RWPE2 (cell line): ENCODE measurements around the gene OR6K2.
"Not testable (repeated sequence)": the region's sequence is repeated elsewhere in the genome, so short reads cannot be mapped to it uniquely, and the experiment has no call there.

Experiments
- ATAC-seq: fragments of 200-7000 bp; cut with Tn5 transposase; 3 replicates; pipeline ENCODE4 v1.9.1; 2021; ENCODE audit warnings: low read depth
- DNase-seq: peaks from one replicate; pipeline ENCODE4 v3.0.0-alpha.2; 2020; ENCODE audit warnings: low spot score
- H3K27ac ChIP-seq: fragments of 450-650 bp; 2 replicates; pipeline ENCODE4 v1.5.1; 2017; ENCODE audit warnings: mild to moderate bottlenecking; ENCODE audit not compliant: poor library complexity, severe bottlenecking
- H3K27me3 ChIP-seq: fragments of 250-450 bp; sonication (Bioruptor Pico); 2 replicates; pipeline ENCODE4 v1.5.1; 2021; ENCODE audit warnings: mild to moderate bottlenecking, moderate library complexity; ENCODE audit not compliant: insufficient read depth, poor library complexity, severe bottlenecking
- H3K36me3 ChIP-seq: fragments of 250-450 bp; sonication (Bioruptor Pico); 2 replicates; pipeline ENCODE4 v1.5.1; 2020; ENCODE audit warnings: low read depth, mild to moderate bottlenecking, moderate library complexity
- H3K4me1 ChIP-seq: fragments of 250-450 bp; sonication (Bioruptor Pico); 2 replicates; pipeline ENCODE4 v1.5.1; 2021; ENCODE audit warnings: mild to moderate bottlenecking, moderate library complexity; ENCODE audit not compliant: insufficient read depth, poor library complexity, severe bottlenecking
- H3K4me3 ChIP-seq: fragments of 250-450 bp; sonication (Bioruptor Pico); 2 replicates; pipeline ENCODE4 v1.5.1; 2021; ENCODE audit warnings: mild to moderate bottlenecking, moderate library complexity; ENCODE audit not compliant: severe bottlenecking
- H3K9me3 ChIP-seq: fragments of 250-450 bp; sonication (Bioruptor Pico); 2 replicates; pipeline ENCODE4 v1.5.1; 2021; ENCODE audit warnings: mild to moderate bottlenecking, moderate library complexity; ENCODE audit not compliant: severe bottlenecking
- TF ChIP-seq, protein P1 (sequence below): fragments of 450-650 bp; IDR thresholded peaks from one replicate; pipeline ENCODE4 v1.5.1; 2017; ENCODE audit warnings: mild to moderate bottlenecking, moderate library complexity; ENCODE audit not compliant: poor library complexity, severe bottlenecking

OR6K2 gene

DNA sequence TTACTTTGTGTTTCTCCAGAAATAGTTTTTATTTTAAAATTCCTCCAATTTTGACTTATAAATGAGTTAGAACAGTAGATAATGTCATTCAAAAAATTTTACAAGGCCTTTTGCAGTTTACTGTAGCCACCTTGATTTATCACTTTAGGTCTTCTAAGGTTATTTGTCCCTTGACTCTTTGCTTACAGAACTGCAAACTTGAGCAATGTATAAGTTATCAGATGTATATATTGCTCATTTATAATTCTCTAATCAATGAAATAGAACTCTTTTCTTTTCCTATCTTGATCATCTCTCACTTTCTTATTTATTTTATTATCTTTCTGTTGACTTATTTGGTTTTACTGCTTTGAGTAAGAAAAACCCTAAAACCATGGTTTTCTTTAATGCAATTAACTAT lies 8.1 kb downstream of the OR6K2 start:
- H3K4me3 ChIP-seq, result no peak overlapping the region
- no peaks in the 10 kb centered on the region for H3K27me3 ChIP-seq
- no peaks in the 10 kb centered on the region for H3K4me1 ChIP-seq
- ATAC-seq (no peak), DNase-seq (no peak)
- H3K9me3 ChIP-seq, result no peaks in the 10 kb centered on the region
- TF ChIP-seq, protein P1, sequence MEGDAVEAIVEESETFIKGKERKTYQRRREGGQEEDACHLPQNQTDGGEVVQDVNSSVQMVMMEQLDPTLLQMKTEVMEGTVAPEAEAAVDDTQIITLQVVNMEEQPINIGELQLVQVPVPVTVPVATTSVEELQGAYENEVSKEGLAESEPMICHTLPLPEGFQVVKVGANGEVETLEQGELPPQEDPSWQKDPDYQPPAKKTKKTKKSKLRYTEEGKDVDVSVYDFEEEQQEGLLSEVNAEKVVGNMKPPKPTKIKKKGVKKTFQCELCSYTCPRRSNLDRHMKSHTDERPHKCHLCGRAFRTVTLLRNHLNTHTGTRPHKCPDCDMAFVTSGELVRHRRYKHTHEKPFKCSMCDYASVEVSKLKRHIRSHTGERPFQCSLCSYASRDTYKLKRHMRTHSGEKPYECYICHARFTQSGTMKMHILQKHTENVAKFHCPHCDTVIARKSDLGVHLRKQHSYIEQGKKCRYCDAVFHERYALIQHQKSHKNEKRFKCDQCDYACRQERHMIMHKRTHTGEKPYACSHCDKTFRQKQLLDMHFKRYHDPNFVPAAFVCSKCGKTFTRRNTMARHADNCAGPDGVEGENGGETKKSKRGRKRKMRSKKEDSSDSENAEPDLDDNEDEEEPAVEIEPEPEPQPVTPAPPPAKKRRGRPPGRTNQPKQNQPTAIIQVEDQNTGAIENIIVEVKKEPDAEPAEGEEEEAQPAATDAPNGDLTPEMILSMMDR, result no peak
- H3K27ac ChIP-seq, result no peak overlapping the region
- no peaks in the 10 kb centered on the region for H3K36me3 ChIP-seq

DNA sequence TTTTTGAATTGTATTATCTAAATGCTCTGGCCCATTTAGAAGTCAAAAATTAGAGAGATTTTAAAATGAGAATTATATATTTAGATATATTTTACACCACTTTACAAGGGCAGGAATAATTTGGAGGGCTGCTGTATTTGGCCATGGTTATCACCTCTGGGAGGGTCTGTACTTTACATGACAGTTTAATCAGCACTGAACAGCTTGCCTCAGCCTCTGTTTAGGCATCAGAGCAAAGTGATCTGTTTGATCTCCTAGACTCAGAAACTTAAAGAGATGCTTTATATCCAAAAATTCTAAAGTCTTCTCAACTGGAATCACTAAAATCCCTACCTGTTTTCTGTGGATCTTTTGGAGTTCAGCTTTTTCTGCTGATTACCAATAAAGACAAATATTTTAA lies 8.5 kb downstream of the OR6K2 start:
- H3K4me1 ChIP-seq, result no peaks in the 10 kb centered on the region
- DNase-seq (no peak), ATAC-seq (no peak)
- no peaks in the 10 kb centered on the region for H3K36me3 ChIP-seq
- no peak overlapping the region for H3K4me3 ChIP-seq
- no peak overlapping the region for H3K27ac ChIP-seq
- TF ChIP-seq, protein P1, result no peak
- H3K9me3 ChIP-seq, result no peaks in the 10 kb centered on the region
- no peaks in the 10 kb centered on the region for H3K27me3 ChIP-seq

DNA sequence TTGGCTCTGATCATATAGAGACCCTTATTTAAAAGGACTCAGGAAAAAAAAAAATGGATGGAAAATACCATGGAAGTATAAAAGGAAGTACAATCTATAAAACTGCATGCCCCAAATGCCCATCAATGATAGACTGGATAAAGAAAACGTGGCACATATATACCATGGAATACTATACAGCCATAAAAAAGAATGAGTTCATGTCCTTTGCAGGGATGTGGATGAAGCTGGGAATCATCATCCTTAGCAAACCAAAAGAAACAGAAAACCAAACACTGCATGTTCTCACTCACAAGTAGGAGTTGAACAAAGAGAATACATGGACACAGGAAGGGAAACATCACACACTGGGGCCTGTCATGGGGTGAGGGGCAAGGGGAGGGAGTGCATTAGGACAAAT lies 9.3 kb downstream of the OR6K2 start:
- ATAC-seq, H3K36me3 ChIP-seq, H3K27me3 ChIP-seq, H3K4me3 ChIP-seq, H3K27ac ChIP-seq, DNase-seq, H3K9me3 ChIP-seq, H3K4me1 ChIP-seq: not testable (repeated sequence)

DNA sequence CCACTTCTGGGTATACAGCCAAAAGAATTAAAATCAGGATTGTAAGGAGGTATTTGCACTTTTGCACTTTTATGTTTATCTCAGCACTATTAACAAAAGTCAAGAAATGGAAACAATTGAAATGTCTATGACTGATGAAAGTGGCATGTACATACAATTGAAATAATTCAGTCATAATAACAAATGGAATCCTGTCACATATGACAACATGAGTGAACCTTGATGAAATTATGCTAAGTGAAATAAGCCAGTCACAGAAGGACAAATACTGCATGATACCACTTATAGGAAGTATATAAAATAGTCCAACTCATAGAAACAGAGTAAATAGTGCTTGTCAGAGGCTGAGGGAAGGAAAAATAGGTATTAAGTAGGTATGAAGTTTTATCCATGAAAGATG lies 10.6 kb downstream of the OR6K2 start:
- TF ChIP-seq, protein P1, result no peak
- no peaks in the 10 kb centered on the region for H3K36me3 ChIP-seq
- H3K4me3 ChIP-seq, result no peak overlapping the region
- no peak for ATAC-seq
- DNase-seq, result no peak
- H3K27me3 ChIP-seq, result peaks cover 5% of the 10 kb centered on the region
- no peak overlapping the region for H3K27ac ChIP-seq
- no peaks in the 10 kb centered on the region for H3K4me1 ChIP-seq
- no peaks in the 10 kb centered on the region for H3K9me3 ChIP-seq

- TF ChIP-seq, protein P1, result no peak
- Histone ChIP-seq H3K4me1 (no peaks in the 10 kb centered on the region), H3K4me3 (no peak overlapping the region), H3K27me3 (peaks cover 5% of the 10 kb centered on the region), H3K36me3 (no peaks in the 10 kb centered on the region), H3K9me3 (no peaks in the 10 kb centered on the region), H3K27ac (no peak overlapping the region)
- ATAC-seq (no peak), DNase-seq (no peak)
These were observed 11.3 kb downstream of the OR6K2 start for GRCh38 chr1:158689110-158689509.

DNA sequence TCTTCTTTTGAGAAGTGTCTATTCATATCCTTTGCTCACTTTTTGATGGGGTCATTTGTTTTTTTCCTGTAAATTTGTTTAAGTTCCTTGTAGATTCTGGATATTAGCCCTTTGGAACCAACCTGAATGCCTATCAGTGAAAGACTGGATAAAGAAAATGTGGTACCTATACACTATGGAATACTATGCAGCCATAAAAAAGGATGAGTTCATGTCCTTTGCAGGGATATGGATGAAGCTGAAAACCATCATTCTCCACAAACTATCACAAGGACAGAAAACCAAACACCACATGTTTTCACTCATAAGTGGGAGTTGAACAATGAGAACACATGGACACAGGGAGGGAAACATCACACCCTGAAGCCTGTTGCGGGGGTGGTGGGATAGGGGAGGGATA lies 12.1 kb downstream of the OR6K2 start:
- ATAC-seq, H3K36me3 ChIP-seq, H3K4me3 ChIP-seq: not testable (repeated sequence)

More for the DNA sequence above, 12.1 kb downstream of the OR6K2 start:
- not testable (repeated sequence) for H3K9me3 ChIP-seq, H3K27ac ChIP-seq, H3K4me1 ChIP-seq, H3K27me3 ChIP-seq, DNase-seq
